PC-3 (cell line): ENCODE results near the gene TACC2. TPM values are rescaled to one million over a fixed set of nuclear protein-coding genes. Genes with fewer than 3 reads are reported as not detected.

ENCODE experiments used
- ATAC-seq: fragments of 200-7000 bp; cut with Tn5 transposase; 2 replicates; pipeline ENCODE4 v1.9.1; 2020; ENCODE audit warnings: mild to moderate bottlenecking, moderate library complexity
- BruUV-seq: library from RNA; stranded (reverse); fragments of 400-500 nt; replicated peaks from 2 replicates; lab custom pipeline; 2021; lab: Mats Ljungman, UMichigan
- CTCF ChIA-PET: fragments of 300-600 bp; sonication (Branson Sonifier 250); formaldehyde crosslinking; loops from one replicate; lab custom pipeline; 2022; ENCODE audit warnings: antibody characterized with exemption; lab: Charles Lee
- POLR2A ChIA-PET: fragments of 300-600 bp; sonication (Branson Sonifier 250); formaldehyde crosslinking; loops from one replicate; lab custom pipeline; 2022; ENCODE audit warnings: antibody characterized with exemption; ENCODE audit not compliant: unreplicated experiment; lab: Charles Lee
- DNase-seq: peaks from one replicate; pipeline ENCODE4 v3.0.0-alpha.2; 2015
- H2AFZ ChIP-seq: fragments of 300-600 bp; sonication (generic); 2 replicates; pipeline ENCODE4 v1.6.0; 2016; ENCODE audit warnings: antibody characterized with exemption, low read length
- H3F3A ChIP-seq: fragments of 300-600 bp; sonication (generic); one replicate; pipeline ENCODE4 v1.6.0; 2017; ENCODE audit warnings: antibody characterized with exemption, low read length, control low read depth, mild to moderate bottlenecking; ENCODE audit not compliant: unreplicated experiment
- H3K27ac ChIP-seq: fragments of 300-600 bp; sonication (generic); 2 replicates; pipeline ENCODE4 v1.5.1; 2016; ENCODE audit warnings: mild to moderate bottlenecking, low read length
- H3K27me3 ChIP-seq: fragments of 300-600 bp; sonication (generic); 2 replicates; pipeline ENCODE4 v1.6.1; 2016; ENCODE audit warnings: low read length, mixed read lengths
- H3K36me3 ChIP-seq: fragments of 300-600 bp; sonication (generic); 2 replicates; pipeline ENCODE4 v1.6.1; 2016; ENCODE audit warnings: low read depth, mixed run types, low read length, mixed read lengths
- H3K4me1 ChIP-seq: fragments of 300-600 bp; sonication (generic); 2 replicates; pipeline ENCODE4 v1.5.1; 2016; ENCODE audit warnings: low read length; ENCODE audit not compliant: insufficient read depth
- H3K4me2 ChIP-seq: fragments of 300-600 bp; sonication (generic); 2 replicates; pipeline ENCODE4 v1.6.0; 2016; ENCODE audit warnings: low read length
- H3K4me3 ChIP-seq: fragments of 300-600 bp; sonication (generic); 2 replicates; pipeline ENCODE4 v1.5.1; 2016; ENCODE audit warnings: mild to moderate bottlenecking, low read length, mixed read lengths
- H3K79me2 ChIP-seq: fragments of 300-600 bp; sonication (generic); 2 replicates; pipeline ENCODE4 v1.6.1; 2017; ENCODE audit warnings: low read length, mixed read lengths
- H3K9ac ChIP-seq: fragments of 300-600 bp; sonication (generic); 2 replicates; pipeline ENCODE4 v1.6.0; 2016; ENCODE audit warnings: mild to moderate bottlenecking, low read length
- H3K9me2 ChIP-seq: fragments of 300-600 bp; sonication (generic); replicated peaks from 2 replicates; pipeline ENCODE4 v1.6.1; 2016; ENCODE audit warnings: mixed run types, low read length, mixed read lengths
- H3K9me3 ChIP-seq: fragments of 300-600 bp; sonication (generic); 2 replicates; pipeline ENCODE4 v1.6.1; 2016; ENCODE audit warnings: low read length, mixed read lengths
- H4K20me1 ChIP-seq: fragments of 300-600 bp; sonication (generic); 2 replicates; pipeline ENCODE4 v1.6.1; 2016; ENCODE audit warnings: low read length, mixed read lengths
- EZH2 ChIP-seq: fragments of 300-600 bp; sonication (generic); IDR thresholded peaks from one replicate; pipeline ENCODE4 v1.6.1; 2017; ENCODE audit warnings: antibody characterized with exemption, mild to moderate bottlenecking, low read length; ENCODE audit not compliant: unreplicated experiment
- EZH2phosphoT487 ChIP-seq: fragments of 300-600 bp; sonication (generic); IDR thresholded peaks from 2 replicates; pipeline ENCODE4 v1.6.1; 2018; ENCODE audit warnings: mild to moderate bottlenecking, antibody characterized with exemption, low read length, borderline replicate concordance
- intact Hi-C: fragments of 100-400 bp; cut with micrococcal nuclease; formaldehyde crosslinking; loops from 2 replicates; pipeline ENCODE4 v1.9.0; 2023
- total RNA-seq: library from RNA; depleted of rRNA; stranded (reverse); fragments of >200 nt; gene quantifications from 2 replicates; pipeline ENCODE4 v1.2.3, GENCODE V29; 2014
- TF ChIP-seq, protein P1 (sequence below): fragments of 300-600 bp; sonication (generic); conservative IDR thresholded peaks from 2 replicates; pipeline ENCODE4 v1.5.1; 2017; ENCODE audit warnings: antibody characterized with exemption, low read depth, mild to moderate bottlenecking, low read length

The TACC2 gene
- total RNA-seq, 1 experiment from 2014 or later: 31.7 TPM

DNA sequence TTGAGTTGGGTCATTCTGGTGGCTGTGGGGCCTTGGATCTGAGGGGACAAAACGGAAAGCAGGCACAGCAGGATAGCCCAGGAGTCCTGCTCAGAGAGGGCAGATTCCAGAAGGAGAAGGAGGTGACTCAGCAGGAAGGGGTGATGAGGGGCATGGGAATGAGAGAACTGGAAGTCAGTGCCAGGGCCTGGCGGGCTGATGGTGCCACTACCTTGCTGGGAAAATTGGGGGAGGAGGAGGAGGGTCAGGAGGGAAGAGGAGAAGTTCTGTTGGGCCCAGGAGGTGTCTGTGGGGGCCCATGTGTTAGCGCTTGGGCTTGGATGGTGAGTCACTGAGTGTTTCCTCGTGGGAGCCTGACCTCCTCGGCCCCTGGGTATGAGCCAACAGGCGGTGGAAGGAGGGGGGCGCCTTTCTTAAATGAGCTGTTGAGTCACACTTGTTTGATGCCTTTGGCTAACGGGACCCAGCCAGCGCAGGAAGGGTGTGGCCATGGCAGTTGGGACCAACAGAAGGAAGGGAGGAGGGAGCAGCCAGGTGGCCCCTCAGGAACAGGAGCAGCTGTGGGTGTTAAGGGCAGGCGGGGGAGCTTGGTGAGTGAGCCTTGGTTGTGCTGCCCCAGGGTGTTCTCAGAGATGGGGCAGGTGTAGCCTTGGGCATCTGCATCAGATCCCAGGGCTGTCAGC, 152.1 kb downstream of the TACC2 start:
- Histone ChIP-seq H3K9ac (peak overlapping the region; percentile 96), H3K9me3 (no peaks in the 10 kb centered on the region), H3F3A (peaks cover 4% of the 10 kb centered on the region), H3K36me3 (peaks cover 15% of the 10 kb centered on the region), H4K20me1 (no peaks in the 10 kb centered on the region), H3K4me2 (peak overlapping the region; percentile 75), H3K27me3 (no peaks in the 10 kb centered on the region), H3K27ac (peak overlapping the region; percentile 99), H3K4me1 (peaks cover 46% of the 10 kb centered on the region), H3K79me2 (peaks cover 62% of the 10 kb centered on the region), H3K9me2 (no peaks in the 10 kb centered on the region), H3K4me3 (peak overlapping the region; percentile 56), H2AFZ (no peak overlapping the region)
- ATAC-seq (peak; percentile 77), DNase-seq (peak; percentile 89)
- no TSS peak for BruUV-seq
- intact Hi-C loops: loop anchor here (2.0 to 5.0 kb wide), 3 partner anchors 28 to 96 kb away; no protein-coding TSS in a partner anchor
- POLR2A ChIA-PET: interaction anchor here (0.6 to 0.7 kb wide), 2 partner anchors 8 to 166 kb away, joined by 3 to 6 read pairs; no protein-coding TSS in a partner anchor
- TF ChIP-seq EZH2 (no peak), EZH2phosphoT487 (no peak)
- TF ChIP-seq, protein P1, sequence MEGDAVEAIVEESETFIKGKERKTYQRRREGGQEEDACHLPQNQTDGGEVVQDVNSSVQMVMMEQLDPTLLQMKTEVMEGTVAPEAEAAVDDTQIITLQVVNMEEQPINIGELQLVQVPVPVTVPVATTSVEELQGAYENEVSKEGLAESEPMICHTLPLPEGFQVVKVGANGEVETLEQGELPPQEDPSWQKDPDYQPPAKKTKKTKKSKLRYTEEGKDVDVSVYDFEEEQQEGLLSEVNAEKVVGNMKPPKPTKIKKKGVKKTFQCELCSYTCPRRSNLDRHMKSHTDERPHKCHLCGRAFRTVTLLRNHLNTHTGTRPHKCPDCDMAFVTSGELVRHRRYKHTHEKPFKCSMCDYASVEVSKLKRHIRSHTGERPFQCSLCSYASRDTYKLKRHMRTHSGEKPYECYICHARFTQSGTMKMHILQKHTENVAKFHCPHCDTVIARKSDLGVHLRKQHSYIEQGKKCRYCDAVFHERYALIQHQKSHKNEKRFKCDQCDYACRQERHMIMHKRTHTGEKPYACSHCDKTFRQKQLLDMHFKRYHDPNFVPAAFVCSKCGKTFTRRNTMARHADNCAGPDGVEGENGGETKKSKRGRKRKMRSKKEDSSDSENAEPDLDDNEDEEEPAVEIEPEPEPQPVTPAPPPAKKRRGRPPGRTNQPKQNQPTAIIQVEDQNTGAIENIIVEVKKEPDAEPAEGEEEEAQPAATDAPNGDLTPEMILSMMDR: no peak
- CTCF ChIA-PET: interaction anchor here (0.6 to 2.1 kb wide), 3 partner anchors 22 to 59 kb away, joined by 3 to 11 read pairs (median 5); no protein-coding TSS in a partner anchor

GRCh38 chr10:122141821-122142640, 153.1 kb downstream of the TACC2 start:
- POLR2A ChIA-PET: interaction anchor here (0.6 kb wide), 3 partner anchors 96 to 166 kb away, joined by 3 to 6 read pairs (median 4); no protein-coding TSS in a partner anchor

More at GRCh38 chr10:122141821-122142640, 153.1 kb downstream of the TACC2 start:
- no peaks in the 10 kb centered on the region for H3K9me3 ChIP-seq
- intact Hi-C loops: loop anchor here (2.0 to 5.0 kb wide), 3 partner anchors 29 to 95 kb away; no protein-coding TSS in a partner anchor
- CTCF ChIA-PET: interaction anchor here (1.4 to 2.1 kb wide), 2 partner anchors 21 to 29 kb away, joined by 5 to 11 read pairs; no protein-coding TSS in a partner anchor
- H3F3A ChIP-seq: peaks cover 4% of the 10 kb centered on the region
- TF ChIP-seq EZH2phosphoT487 (no peak), EZH2 (no peak)
- TF ChIP-seq, protein P1: no peak
- peaks cover 53% of the 10 kb centered on the region for H3K4me1 ChIP-seq
- DNase-seq (peak; percentile 62), ATAC-seq (peak; percentile 15)
- H3K9ac ChIP-seq: peak overlapping the region; percentile 96
- TSS peak; percentile 15 for BruUV-seq
- H3K27me3 ChIP-seq: no peaks in the 10 kb centered on the region
- H3K79me2 ChIP-seq: peaks cover 60% of the 10 kb centered on the region
- H3K27ac ChIP-seq: peak overlapping the region; percentile 99
- H3K4me2 ChIP-seq: peak overlapping the region; percentile 75
- H4K20me1 ChIP-seq: no peaks in the 10 kb centered on the region
- H3K4me3 ChIP-seq: peak overlapping the region; percentile 56
- H3K9me2 ChIP-seq: no peaks in the 10 kb centered on the region
- no peak overlapping the region for H2AFZ ChIP-seq
- peaks cover 15% of the 10 kb centered on the region for H3K36me3 ChIP-seq
